ENCODE data around the gene HLA-DQA2.
"Not testable (repeated sequence)": the region's sequence is repeated elsewhere in the genome, so short reads cannot be mapped to it uniquely, and the experiment has no call there.

Gene HLA-DQA2

DNA sequence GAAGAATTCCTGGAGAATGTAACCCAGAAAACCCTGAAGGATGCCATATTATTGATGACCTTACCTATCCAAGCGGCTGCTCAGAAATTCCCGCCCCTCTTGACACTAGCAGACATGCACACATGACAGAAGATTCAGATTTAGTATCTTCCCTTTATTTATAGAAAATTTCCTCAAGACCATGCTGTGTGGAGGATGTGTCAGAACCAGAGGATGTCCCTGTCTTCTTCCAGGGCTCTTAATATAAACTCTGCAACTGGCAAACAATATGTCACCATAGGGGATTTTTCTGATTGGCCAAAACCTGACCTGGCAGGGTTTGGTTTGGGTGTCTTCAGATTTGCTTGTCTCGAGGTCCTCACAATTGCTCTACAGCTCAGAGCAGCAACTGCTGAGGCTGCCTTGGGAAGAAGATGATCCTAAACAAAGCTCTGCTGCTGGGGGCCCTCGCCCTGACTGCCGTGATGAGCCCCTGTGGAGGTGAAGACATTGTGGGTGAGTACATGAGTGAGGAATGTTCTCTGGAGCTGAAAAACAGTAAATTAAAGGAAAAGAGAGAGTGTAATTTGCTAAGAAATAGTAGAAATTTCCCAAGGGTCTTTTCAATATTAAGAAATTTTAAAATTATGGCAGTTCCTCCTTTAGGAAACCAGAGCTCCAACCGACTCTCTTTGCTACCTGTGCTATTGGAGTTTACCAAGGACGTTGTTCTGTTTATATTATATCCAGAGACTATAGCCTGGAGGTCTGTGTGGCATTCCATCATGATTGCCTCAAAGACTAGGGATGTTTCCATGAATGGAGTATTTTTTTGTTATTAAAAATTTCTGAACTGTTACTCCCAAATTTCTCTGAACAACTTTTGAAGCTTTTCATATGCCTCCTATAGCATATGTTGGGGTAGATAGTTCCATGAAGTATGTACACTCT is at the start of gene HLA-DQA2:
TSS of gene HLA-DQA2 (plus strand) at position 361 of the 930 bp plus-strand sequence. CDS start at position 414, 53 bp downstream.
- DNase-seq (ENCODE audit: low read depth in 2 of 3, low spot score in 2 of 3) = no peak

DNA sequence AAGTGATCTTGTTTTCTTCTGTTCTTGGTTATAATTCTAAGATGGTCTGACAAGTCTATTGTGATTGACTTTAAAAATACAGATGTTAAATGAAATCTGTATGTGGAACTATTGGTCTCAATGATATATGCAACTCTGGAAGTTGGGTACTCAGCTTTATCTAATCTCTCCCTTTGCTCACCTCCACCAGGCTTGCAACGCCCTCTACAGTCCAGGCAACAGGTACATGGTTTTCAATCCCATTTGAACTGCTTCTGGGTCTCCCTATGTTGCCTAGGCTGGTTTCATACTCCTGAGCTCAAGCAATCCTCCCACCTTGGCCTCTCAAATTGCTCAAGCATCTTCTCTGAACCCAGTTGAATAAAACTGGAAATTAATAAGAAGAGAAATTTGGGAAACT is 49.2 kb upstream of the HLA-DQA2 start:
- no peak for DNase-seq (ENCODE audit: low read depth in 2 of 3, low spot score in 2 of 3)

DNA sequence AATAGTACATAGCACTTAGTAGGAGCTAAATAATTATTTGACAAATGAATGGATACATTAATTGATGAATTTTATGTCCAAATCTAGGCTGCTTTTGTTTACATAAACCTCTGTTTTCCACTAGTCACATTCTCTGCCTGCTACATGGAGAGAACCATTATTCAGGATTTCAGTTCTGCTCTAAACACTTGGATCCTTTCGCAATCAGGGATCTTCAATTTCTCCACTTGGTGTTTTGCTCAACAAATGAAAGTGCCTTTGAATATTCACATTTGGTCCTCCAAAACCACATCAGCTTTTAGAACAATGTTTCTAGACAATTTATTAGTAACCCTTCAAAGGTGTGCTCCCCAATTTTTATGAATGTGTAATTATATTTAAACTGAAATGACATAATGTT is 44.2 kb upstream of the HLA-DQA2 start:
- DNase-seq (ENCODE audit: low read depth in 2 of 3, low spot score in 2 of 3) = no peak

DNA sequence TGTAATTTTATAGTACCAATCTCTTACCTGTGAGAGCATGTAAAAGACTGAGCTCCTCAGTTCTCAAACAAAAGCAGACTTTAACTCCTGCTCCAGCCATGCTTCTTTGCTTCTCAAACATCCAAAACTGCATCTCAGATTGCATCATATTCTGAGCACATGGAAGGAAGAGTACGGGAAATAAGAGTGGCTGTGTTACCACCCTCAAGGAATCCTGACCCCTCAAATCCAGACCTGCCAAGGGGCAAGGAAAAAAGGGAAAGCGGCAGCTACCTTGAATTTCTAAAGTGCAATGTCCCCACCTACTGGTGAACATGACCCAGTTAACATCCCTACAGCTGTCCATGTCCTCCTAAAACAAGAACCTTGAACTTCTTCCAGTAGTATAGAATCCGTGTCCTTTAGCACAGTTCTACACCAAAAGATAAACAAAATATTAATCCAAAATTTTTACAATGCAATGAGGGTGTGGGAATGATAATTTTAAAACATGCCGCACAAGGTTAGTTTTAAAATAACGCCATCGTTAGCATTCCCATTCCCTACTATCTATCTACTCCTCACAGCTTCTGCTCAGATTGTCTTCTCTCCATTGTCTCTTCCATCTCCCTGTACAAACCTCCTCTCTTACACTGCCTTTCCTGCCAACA is 40.7 kb upstream of the HLA-DQA2 start:
- peak in 1 of 3 experiments; percentile 5 for DNase-seq (ENCODE audit: low read depth in 2 of 3, low spot score in 2 of 3)

DNA sequence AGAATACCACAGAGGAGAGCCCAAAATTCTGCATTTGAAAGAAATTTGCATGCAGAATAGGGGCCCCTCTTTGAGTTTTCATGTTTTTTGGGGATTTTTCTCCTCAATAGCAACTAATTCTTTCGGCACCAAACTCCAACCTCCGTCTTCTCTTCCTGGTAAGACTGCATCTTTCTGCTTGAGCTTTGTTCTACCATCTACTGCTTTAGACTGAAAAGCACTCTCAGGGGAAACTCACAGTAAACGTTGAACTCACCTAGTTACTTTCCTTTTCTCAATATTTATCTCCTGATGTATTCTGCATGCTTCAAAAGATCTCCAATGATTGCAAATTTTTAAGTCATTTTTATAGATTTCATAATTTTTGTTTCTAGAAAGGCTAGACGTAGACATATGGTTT is 37.8 kb upstream of the HLA-DQA2 start:
- no peak for DNase-seq (ENCODE audit: low read depth in 2 of 3, low spot score in 2 of 3)

DNA sequence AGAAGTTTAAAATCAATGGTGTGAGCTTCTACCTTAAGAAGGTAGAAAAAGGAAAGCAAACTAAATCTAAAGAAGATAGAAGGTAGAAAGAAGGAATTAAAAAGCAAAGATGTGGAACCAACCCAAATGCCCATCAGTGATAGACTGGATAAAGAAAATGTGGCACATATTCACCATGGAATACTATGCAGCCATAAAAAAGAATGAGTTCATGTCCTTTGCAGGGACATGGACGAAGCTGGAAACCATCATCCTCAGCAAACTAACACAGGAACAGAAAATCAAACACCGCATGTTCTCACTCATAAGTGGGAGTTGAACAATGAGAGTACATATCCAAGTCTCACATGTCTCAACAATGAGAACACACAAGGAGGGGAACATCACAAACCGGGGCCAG is 36.0 kb upstream of the HLA-DQA2 start:
- DNase-seq (ENCODE audit: low read depth in 2 of 3, low spot score in 2 of 3) = not testable (repeated sequence)

DNA sequence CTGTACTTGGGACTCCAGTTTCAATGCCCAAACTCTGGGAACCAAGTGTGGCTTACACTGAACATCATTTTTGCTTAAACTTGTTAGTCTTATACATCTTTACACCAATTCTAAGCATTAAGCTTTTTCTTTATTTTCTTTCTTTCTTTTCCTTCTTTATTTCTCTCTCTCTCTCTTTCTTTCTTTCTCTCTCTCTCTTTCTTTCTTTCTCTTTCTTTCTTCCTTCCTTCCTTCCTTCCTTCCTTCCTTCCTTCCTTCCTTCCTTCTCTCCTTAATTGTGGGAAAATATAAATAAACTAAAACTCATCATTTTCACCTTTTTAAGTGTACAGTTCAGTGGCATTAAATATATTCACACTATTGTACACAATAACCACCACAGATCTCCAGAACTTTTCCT is 31.6 kb upstream of the HLA-DQA2 start:
- DNase-seq (ENCODE audit: low read depth in 2 of 3, low spot score in 2 of 3) = no peak

DNA sequence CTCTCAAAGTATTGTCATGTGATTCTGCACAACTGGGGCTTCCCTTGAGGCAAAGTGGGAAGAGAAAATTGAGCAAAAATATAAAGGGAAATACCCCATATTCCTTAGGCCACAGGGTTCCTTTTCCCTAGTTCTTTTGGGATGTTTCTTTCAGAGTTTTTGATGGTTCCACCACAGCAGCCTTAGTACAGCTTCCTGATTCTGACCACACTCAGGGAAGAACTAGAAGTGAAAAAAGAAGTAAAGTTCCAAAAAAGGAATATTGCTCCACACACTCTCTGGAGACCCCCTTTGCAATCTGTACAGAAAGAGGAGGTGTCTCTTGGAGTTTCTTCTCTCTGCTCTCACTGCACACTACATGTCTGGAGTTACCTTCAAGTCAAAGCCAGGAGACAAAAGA is 27.9 kb upstream of the HLA-DQA2 start:
- DNase-seq (ENCODE audit: low read depth in 2 of 3, low spot score in 2 of 3) = no peak

DNA sequence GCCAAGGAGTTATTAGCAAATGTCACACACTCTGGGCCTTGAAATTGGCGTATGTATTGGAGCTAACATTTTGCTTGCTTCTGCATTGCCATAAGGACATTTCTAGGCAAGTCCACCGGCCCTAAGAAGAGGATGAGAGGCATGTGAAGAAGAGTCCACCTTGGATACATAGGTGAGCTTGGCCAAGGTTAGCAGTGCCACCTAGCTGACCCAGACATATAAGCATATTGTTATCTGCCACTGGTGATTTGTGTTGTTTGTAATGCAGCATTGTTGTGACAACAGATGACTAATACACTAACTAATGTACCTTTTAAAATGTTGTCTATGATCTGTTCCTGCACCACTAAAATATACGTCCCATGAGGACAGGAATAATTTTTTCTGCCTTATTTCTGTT is 24.8 kb upstream of the HLA-DQA2 start:
- no peak for DNase-seq (ENCODE audit: low read depth in 2 of 3, low spot score in 2 of 3)

DNA sequence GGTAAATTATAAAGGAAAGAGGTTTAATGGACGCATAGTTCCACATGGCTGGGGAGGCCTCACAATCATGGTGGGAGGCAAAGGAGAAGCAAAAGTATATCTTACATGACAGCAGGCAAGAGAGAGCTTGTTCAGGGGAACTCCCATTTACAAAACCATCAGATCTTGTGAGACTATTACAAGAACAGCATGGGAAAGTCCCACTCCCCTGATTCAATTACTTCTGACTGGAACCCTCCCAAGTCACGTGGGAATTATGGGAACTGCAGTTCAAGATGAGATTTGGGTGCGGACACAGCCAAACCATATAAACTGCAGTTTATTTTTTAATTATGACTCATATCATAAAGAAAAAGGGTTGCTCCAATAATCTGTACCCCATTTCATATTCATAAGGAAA is 22.3 kb upstream of the HLA-DQA2 start:
- no peak for DNase-seq (ENCODE audit: low read depth in 2 of 3, low spot score in 2 of 3)

DNA sequence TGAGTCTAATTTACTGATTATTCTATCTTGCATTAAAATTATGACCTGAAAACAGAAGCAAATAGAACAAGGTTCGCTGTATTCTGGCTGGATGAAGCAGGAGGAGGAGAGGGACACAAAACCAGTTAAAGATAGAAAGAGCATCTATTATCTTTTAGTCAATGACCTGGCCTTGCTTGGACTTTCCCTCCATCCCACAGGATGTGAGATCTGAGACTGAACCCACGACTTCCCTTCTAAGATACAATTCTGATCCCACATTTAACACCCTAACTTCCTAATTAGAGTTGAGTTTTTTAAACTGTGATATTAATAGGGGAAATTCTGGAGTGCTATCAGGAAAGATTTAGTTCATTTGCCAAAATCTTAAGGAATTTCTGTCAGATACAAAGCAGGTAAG is 3.1 kb upstream of the HLA-DQA2 start:
- DNase-seq (ENCODE audit: low read depth in 2 of 3, low spot score in 2 of 3) = no peak

DNA sequence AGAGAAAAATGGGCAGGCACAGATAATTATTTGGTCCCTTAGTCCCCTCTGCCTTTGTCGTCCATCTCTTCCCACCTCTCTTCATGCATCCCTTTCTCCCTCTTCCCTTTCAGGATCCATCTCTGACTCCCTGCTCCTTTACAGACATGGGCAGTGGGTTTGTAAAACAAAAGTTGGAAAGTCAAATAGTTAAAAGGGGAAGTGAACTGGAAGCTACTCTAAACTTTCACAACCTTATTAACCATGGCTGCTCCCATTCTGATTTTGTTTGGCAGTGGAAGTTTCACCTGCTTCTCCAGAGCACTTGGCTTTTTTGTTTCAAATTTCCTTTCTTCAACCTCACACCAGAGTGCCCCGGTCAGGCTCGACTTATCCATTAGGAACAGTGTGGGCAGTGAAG is 1.2 kb downstream of the HLA-DQA2 start:
- no peak for DNase-seq (ENCODE audit: low read depth in 2 of 3, low spot score in 2 of 3)

DNA sequence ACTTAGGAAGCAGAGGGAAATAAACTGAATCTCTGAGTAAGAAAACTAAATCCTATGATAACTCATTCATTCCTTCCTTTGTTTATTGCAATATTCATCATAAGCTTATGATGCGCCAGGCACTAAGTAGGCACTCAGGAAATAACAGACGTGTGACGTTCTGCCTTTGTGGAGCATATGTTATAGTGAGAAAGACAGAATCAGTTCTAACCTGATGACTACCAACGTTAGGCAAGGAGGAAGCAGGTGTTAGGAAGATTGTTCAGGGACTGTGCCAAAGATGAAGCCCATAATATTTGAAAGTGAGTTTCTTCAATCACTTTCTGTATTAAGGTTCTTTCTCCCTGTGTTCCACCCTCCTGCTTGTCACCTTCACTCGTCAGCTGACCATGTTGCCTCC is 3.6 kb downstream of the HLA-DQA2 start:
- no peak for DNase-seq (ENCODE audit: low read depth in 2 of 3, low spot score in 2 of 3)

DNA sequence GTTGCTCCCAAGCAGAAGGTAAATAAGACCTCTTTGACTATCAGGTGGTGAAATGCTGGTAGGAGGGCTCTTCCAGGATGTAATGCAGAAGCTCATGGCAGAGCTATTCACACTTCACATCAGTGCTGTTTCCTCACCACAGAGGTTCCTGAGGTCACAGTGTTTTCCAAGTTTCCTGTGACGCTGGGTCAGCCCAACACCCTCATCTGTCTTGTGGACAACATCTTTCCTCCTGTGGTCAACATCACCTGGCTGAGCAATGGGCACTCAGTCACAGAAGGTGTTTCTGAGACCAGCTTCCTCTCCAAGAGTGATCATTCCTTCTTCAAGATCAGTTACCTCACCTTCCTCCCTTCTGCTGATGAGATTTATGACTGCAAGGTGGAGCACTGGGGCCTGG is 4.5 kb downstream of the HLA-DQA2 start:
- not testable (repeated sequence) for DNase-seq (ENCODE audit: low read depth in 2 of 3, low spot score in 2 of 3)

DNA sequence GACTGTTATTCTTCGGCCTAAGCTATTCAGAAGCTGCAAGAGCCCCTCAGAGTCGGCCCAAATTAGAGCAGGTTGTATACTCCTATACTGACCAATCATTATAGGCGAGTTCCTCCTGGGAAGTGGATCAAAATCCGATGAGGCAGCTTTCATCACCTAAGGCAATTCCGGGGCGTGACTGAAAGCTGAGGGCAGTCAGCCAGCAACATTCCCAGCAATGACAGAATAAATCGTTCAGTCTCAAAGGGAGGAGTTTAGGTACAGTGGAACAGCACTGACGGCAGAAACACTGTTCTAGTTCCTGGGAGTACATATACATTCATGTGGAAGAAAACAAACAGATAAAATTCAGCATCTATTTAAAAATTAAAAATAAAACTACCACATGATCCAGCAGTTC is 11.4 kb downstream of the HLA-DQA2 start:
- DNase-seq (ENCODE audit: low read depth in 2 of 3, low spot score in 2 of 3) = no peak

DNA sequence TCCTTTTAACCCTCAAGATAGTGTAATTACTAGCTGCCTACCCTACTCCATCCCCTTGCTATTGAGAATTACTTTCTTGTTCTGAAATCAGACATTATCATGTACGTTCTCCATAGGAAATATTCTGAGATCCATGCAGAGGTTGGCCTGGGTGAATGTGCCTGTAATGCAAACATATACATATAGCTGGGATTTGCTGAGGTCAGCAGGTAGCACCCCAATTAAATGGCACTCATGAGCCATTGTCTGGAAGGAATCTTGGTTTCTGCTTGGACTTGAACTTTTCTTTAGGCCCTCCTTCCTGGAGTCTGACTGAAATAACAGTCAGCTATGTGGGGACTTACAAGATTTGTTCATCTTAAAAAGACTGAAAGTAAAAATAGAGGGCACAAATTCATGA is 18.5 kb downstream of the HLA-DQA2 start:
- DNase-seq (ENCODE audit: low read depth in 2 of 3, low spot score in 2 of 3) = no peak

DNA sequence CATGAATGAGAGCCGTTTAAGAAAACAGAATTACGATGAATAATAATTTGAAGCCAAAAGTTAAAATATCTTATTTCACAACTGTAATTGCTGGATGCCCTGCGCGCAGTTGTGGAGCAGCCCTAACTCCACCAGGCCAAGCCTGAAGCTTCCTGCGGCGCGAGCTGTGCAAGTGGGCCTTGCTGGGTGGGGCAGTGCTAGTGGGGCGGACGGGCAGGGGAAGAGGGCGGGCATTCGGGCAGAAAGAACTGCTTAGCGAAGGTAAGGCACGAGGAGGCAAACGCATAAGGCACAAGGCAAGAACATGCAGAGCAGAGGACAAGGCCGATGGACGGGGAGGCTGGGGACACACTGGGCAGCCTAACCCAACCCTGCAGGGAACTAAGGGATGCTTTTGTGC is 19.9 kb downstream of the HLA-DQA2 start:
- DNase-seq (ENCODE audit: low read depth in 2 of 3, low spot score in 2 of 3) = no peak

DNA sequence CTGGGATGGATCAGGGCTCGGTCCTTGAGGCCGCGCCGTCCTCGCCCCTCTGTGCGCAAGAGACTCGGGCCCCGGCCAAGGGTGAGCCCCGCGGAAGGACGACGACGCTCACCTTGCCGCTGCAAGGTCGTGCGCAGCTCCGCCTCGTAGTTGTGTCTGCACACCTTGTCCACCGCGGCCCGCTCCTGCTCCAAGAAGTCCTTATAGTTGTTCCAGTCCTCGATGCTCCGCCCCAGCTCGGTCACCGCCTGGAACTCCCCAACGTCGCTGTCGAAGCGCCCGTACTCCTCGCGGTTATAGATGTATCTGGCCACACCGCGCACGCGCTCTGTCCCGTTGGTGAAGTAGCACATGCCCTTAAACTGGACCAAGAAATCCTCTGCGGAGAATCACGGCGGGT is 20.4 kb downstream of the HLA-DQA2 start:
- no peak for DNase-seq (ENCODE audit: low read depth in 2 of 3, low spot score in 2 of 3)

DNA sequence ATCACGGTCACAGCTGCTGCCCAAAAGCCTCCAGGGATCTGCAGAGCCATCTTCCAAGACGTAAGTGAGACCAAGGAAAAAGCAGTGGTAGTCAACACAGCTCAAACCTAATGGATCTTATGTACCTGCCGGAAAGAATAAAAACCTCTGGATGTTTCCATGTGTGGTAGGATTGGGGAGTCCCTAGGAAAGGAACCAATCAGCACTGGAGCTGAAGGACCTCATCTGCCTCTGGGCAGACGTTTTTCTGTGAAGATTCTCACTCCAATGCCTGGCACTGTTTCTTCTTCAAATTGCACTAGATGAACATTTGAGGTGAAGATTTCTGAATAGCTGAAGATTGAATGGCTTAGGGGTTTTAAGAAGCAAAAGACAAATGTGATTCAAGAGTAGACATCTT is 22.2 kb downstream of the HLA-DQA2 start, which contains the start of gene HLA-DQB2:
TSS of gene HLA-DQB2 (minus strand) at position 112 of the 400 bp plus-strand sequence. CDS start at position 50, 62 bp downstream.
- DNase-seq (ENCODE audit: low read depth in 2 of 3, low spot score in 2 of 3) = no peak

DNA sequence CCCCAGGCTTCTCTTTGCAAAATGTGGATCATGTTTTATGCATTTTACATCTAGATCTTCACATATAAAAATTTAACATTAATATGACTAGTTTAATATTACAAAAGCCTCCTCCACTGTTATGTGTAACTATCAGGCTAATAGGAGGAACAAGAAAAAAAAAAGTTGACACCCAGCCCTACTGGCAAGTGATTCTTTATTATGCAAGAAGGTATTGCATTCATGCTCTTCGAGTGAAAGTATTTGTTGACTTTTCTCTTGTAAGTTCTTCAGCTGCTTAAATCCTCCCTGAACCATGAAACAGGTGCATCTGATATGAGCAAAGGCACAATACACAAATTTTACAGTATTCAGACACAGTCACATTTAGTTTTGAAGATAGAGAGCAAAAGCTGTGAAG is 22.9 kb downstream of the HLA-DQA2 start:
- DNase-seq (ENCODE audit: low read depth in 2 of 3, low spot score in 2 of 3) = no peak

DNA sequence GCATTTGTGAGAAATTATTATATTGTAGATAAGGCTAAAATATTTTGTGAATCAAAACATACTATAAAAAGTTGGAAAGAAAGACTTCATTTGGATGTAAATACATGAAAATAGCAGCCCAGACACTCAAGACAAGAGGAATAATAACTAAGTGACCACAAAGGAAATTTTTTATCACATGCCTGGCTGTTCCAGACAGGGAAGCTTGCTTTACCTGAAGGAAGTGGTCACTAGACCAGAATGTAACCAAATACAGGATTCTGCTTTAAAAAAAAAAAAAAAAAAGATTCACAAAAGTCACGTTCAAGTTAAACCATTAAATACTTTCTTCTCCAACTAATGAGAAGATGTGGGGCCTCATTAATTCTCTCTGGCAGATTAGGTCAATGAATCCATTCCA is 31.5 kb downstream of the HLA-DQA2 start:
- no peak for DNase-seq (ENCODE audit: low read depth in 2 of 3, low spot score in 2 of 3)

DNA sequence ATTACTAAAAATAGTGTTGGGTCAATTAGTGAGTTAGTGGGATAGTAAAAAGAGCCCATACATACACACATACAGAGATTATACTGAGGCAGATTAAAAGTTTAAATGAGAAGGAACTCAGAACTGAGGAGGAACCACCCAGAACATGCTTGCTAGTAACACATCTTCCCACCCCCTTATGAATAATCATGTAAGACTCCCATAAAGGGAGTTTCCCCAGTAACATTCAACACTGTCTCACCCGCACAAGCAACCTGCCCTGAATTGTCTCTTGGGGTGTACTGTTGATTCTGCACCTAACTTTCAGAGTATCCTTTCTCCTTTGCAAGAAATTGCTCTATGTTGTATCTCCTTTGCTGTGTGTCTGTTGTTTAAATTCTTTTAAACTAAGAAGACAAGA is 33.2 kb downstream of the HLA-DQA2 start:
- no peak for DNase-seq (ENCODE audit: low read depth in 2 of 3, low spot score in 2 of 3)

Data from activated CD8-positive, alpha-beta memory T cell treated with anti-CD3 and anti-CD28 coated beads for 48 hours (primary cell).